ENCODE results near the gene MAGEC1.
"Not testable (repeated sequence)": the region's sequence is repeated elsewhere in the genome, so short reads cannot be mapped to it uniquely, and the experiment has no call there.

The MAGEC1 gene, protein sequence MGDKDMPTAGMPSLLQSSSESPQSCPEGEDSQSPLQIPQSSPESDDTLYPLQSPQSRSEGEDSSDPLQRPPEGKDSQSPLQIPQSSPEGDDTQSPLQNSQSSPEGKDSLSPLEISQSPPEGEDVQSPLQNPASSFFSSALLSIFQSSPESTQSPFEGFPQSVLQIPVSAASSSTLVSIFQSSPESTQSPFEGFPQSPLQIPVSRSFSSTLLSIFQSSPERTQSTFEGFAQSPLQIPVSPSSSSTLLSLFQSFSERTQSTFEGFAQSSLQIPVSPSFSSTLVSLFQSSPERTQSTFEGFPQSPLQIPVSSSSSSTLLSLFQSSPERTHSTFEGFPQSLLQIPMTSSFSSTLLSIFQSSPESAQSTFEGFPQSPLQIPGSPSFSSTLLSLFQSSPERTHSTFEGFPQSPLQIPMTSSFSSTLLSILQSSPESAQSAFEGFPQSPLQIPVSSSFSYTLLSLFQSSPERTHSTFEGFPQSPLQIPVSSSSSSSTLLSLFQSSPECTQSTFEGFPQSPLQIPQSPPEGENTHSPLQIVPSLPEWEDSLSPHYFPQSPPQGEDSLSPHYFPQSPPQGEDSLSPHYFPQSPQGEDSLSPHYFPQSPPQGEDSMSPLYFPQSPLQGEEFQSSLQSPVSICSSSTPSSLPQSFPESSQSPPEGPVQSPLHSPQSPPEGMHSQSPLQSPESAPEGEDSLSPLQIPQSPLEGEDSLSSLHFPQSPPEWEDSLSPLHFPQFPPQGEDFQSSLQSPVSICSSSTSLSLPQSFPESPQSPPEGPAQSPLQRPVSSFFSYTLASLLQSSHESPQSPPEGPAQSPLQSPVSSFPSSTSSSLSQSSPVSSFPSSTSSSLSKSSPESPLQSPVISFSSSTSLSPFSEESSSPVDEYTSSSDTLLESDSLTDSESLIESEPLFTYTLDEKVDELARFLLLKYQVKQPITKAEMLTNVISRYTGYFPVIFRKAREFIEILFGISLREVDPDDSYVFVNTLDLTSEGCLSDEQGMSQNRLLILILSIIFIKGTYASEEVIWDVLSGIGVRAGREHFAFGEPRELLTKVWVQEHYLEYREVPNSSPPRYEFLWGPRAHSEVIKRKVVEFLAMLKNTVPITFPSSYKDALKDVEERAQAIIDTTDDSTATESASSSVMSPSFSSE

DNA sequence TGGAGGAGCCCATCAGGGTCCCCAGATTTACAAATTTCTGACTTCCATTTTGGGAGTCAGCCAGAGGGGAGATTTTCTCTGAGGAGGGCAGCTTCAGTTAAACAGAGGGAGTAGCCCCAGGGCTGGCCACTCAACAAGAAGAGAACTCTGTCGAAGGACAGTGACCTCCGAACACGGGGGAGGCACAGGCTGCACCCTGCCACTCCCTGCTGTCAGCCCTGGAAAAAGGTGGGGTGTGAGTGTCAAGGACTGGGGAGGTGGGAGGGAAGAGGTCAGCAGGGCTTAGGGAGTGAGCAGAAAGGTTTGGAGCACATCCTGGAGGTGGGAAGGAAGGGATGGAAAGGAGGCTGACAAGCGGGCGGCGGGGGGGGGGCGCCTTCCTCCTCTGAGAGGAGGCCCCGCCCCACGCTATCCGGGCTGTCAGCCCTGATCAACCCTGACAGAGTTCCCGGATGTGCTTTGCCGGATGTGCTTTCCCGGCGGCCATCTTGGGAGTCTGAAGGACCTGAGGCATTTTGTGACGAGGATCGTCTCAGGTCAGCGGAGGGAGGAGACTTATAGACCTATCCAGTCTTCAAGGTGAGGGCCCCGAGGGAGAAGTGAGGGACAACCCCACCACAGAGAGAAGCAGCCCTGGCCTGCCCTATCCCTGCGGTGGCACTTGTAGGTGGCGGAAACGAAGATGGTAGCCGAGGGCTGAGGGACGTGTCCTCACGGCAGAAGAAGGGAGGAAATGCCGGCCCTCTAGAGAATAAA, at the start of gene MAGEC1:
TSS of gene MAGEC1 (plus strand) at position 495 of the 756 bp plus-strand sequence. CDS start 1,179 bp downstream, outside the sequence.
- DNase-seq, result no peak

DNA sequence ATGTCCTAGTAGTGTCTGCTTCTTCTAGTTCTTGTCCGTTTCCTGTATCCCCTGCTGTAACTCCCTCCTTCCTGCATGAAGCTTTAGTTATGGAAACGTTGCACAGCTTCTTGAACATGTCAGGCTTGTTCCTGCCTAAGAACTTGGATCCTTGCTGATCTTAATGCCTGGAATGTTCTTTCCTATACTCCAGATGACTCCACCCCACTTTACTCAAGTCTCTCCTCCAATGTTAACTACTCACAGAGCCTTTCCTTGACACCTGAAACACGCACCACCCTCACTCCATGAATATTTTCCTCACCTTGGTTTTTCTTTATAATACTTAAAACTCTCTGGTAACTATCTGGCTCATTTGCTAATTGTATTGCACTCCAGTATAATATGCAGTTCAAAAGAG, 46.2 kb upstream of the MAGEC1 start:
- DNase-seq, result no peak

DNA sequence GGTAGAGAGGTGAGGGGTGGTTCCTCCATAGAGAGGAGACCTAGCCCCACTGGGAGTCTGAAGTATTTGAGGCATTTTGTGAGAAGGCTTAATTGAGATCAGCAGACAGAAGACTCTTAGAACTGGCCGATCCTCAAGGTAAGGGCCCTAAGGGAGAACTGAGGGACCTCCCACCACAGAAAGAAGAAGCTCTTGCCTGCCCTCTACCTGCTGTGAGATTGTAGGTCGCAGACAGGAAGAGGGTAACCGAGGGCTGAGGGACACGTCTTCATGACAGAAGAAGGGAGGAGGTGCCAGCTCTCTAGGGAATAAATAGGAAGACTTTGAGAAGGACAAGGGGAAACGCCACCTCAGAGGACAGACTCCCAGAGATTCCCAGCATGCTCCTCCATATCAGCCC, 24.1 kb upstream of the MAGEC1 start:
- DNase-seq, result no peak

DNA sequence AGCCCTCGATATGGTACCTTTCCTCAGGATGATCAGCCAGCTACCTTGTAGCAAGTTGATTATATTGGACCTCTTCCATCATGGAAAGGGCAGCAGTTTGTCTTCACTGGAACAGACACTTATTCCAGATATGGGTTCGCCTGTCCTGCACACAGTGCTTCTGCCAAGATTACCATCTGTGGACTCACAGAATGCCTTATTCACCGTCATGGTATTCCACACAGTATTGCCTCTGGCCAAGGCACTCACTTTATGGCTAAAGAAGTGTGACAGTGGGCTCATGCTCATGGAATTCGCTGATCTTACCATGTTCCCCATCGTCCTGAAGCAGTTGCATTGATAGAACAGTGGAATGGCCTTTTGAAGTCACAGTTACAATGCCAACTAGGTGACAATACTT, 14.9 kb upstream of the MAGEC1 start:
- not testable (repeated sequence) for DNase-seq

DNA sequence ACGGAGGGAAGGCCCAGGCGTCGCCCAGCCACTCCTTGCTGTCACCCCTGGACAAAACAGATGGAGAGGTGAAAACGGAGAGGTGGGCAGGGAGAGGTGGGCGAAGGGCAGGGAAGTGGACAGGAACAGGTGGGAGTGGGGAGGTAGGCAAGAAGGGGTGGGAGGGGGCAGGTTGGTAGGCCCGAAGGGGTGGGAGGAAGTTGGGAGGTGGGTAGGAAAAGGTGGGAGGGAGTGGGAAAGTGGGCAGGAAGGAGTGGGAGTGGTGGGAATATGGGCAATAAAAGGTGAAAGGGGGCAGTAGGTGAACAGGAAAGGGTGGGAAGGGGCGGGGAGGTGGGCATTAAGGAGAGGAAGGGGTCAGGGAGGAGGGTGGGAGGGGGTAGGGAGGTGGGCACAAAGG, 9.0 kb upstream of the MAGEC1 start:
- no peak for DNase-seq

- no peak for DNase-seq
These were observed 6.0 kb upstream of the MAGEC1 start for GRCh38 chrX:141897690-141898089.

DNA sequence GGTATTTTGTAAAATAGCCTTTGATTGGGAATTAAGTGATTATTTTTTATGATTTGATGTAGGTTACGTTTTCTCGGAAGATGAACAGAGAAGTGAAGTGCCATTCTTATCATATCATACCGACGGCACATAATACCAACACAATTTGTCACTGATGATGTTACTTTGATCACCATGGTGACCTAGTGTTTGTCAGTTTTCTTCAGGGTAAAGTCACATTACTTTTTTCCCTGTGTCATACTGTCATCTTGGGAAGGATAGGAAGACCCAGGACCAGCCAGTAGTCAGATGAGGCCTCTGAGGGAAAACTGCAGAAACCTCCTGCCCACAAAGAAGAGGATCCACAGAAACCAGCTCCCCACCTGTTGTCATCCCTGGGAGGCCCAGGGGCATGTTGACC, 1.3 kb upstream of the MAGEC1 start:
- DNase-seq, result no peak

DNA sequence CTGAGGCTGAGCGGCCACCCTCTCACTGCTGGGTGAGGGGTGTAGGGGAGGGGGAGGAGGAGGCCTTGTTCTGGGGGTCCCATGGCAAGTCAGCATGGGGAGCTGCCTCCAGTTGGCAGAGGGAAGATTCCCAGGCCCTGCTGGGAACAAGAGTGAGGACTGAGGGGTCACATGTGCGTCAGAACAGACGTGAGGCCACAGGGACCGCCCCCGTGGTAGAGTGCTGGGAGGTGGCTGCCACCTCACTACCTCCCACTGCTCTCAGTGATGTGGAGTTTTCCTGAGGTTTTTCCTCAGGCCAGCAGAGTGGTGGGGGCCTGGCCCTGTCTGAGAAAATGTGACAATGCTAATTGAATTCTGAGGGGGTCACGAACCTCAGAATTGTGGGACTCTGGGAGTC, 568 bp downstream of the MAGEC1 start:
- DNase-seq, result no peak

DNA sequence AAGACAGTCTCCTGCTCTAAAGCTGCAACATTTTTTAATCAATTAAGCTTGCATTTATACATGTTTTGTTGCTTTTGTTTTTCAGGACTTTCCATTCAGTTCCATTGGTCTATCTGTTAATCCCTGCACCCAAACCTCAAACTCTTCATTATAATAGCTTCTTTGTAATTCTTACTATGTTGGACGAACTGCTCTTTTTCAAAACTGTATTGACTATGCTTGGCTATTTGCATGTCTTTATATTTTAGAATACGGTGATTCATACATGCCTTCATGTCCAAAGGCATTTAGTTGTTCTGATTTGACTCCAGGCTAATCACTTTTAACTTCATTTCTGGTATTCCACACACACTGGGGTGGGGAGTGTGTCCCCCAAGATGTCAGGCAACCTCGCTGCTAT, 14.1 kb downstream of the MAGEC1 start:
- no peak for DNase-seq

GRCh38 chrX:141924293-141924692, 20.6 kb downstream of the MAGEC1 start:
- DNase-seq, result no peak

DNA sequence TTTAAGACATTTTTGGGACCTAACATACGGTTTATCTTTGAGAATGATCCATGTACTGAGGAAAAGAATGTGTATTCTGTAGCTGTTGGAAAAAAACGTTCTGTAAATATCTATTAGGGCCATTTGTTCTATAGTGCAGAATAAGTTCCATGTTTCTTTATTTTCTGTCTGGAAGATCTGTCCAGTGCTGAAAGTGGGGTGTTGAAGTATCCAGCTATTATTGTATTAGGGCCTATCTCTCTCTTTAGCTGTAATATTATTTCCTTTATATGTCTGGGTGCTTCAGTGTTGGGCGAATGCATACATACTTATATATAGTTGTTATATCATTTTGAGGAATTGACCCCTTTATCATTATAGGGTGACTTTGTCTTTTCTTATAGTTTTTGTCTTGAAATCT, 24.7 kb downstream of the MAGEC1 start:
- no peak for DNase-seq

GRCh38 chrX:141934059-141934641, 30.5 kb downstream of the MAGEC1 start:
- no peak for DNase-seq

- no peak for DNase-seq
These were observed 32.0 kb downstream of the MAGEC1 start for GRCh38 chrX:141935645-141936044.

DNA sequence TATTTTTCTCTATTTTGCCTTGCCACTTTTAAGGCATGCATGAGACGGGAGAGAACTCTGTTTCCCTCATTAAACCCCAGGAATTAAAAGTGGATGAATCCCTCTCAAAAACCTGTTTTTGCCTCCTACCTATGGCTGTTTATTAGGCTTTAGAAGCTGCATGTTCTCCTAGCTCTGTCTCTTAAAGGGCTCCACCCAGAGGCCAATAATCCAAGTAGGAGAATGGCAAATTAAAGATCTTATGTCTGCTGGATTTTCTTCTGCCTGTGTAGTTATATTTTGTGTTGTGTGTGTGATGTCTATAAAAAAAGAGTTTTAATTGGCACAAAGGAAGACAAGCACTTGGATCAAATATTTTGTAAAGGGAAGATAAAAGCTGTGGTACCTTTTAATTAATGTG, 32.4 kb downstream of the MAGEC1 start:
- no peak for DNase-seq

DNA sequence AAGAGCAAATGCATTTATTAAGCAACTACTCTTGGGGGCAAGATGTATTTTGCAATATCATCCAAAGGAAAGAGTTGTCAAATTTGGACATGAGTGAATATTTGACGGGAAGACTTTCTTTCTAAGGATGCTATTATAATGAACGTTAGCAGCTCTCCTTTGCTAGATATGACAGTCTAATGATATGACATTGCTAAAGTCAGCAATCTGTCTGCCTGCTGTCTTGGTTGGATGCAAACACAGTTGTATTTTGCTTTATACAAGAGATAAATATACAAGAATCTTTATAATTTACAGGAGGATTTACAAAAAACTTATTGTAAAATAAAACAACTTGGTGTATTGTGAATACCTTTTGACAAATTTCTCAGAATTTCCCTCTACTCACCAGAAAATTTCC, 37.5 kb downstream of the MAGEC1 start:
- DNase-seq, result no peak

DNA sequence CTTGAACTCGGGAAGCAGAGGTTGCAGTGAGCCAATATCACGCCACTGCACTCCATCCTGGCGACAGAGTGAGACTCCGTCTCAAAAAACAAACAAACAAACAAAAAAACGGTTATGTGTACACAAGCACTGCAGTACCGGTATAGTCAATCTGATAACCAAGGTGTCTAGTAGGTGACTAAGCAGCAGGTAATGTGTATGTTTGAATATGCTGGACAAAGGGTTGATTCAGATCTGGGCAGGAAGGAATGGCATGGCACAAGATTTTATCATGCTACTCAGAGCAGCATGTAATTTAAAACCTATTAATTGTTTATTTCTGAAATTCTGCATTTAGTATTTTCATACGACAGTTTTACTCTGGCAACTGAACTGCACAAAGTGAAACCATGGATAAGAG, 41.7 kb downstream of the MAGEC1 start:
- DNase-seq, result no peak

- DNase-seq, result no peak
These were observed 43.7 kb downstream of the MAGEC1 start for GRCh38 chrX:141947350-141947749.

DNA sequence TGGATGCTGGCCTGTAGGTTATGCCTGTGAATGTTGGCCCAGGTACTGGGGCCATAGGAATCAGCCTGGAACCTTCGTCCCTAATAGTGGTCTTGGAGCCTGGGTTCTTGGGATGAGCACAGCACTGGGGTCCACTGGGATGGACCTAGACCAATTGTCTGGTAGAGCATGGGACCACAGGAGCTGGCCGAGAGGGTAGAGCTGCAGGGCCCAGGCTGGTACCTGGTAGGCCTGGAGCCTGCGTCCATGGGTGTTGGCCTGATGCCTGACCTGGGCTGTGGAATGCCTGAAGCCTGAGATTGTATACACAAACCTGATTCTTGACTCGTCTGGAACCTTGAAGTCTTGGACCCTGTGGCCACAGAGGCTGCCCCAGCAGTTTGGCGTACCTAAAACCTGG, 48.9 kb downstream of the MAGEC1 start:
- DNase-seq, result no peak

DNA sequence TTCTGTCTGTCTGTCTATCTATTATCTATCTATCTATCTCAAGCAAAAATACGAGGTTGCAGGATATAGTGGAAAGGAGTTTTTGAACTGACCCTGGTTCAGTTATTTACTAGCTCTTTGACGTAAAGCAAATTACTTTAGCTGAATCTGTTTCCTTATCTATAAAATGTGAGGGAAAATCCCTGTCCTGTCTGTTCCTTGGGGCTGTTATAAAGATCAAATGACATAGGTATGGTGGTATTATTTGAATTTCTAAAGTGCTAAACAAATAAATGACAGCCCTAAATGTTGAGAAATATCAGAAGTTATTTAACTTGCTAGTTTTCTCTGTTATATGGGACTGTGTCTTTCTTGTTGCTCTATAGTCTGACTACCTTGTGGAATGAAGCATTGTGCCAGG, 55.0 kb downstream of the MAGEC1 start:
- no peak for DNase-seq

Data from suppressor macrophage treated with lipopolysaccharide for 1 hour (primary cell).